GM23248 (cell line): ENCODE results near the gene FRMD5.

Source experiments
- EZH2 ChIP-seq: fragments of 200-600 bp; sonication (generic); IDR thresholded peaks from 2 replicates; pipeline ENCODE4 v1.6.1; 2018; ENCODE audit warnings: antibody characterized with exemption, mild to moderate bottlenecking; ENCODE audit not compliant: insufficient read depth, poor library complexity, severe bottlenecking
- EZH2phosphoT487 ChIP-seq: fragments of 200-600 bp; sonication (generic); IDR thresholded peaks from 2 replicates; pipeline ENCODE4 v1.6.1; 2018; ENCODE audit warnings: antibody characterized with exemption, moderate library complexity, mild to moderate bottlenecking, low read depth; ENCODE audit not compliant: insufficient read depth

DNA sequence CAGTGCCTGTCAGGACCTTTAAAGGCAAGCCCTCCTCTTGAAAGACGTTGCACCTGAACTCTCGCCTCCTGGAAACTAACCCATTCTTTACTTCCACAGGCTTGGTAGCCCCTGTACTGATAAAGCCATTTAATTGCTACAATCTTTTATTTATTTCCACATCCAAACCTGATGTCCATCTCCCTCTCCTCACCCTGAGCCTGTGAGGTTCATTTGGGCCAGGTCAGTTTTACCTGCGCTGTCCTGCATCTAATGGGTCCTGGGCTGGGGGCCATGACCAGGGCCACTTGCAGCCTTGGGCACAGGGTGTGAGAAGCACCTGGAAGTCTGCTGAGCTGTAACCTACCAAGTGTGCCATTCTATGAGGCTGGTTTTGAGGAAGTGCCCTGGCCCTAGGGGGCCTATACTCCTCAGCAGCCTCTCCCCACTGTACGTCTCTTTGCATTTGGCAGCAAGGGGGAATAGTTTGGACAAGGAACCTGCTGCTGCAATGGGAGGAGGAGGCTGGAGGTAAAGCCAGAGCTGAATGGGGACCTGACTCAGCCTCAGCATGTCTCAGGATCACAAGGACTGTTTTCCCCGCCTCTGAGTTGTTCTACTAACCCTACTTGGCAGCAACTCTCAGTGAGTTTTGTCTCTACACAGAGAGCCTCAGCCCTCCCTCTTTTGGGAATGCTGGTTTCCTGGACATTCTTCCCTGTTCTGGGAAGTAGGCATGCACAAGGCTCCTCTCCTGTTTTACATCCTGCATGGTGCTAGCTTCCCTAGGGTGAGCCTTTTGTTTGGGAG, 314.5 kb downstream of the FRMD5 start:
- TF ChIP-seq EZH2 (no peak), EZH2phosphoT487 (no peak)
